Cardiac fibroblast (primary cell): ENCODE results near the gene PLAAT3.

Source experiments
- DNase-seq, 2 donors: peaks; one replicate each; pipeline versions ENCODE4 v3.0.0 to v3.0.0-alpha.2; 2010; ENCODE audit warnings: low read depth in 2 of 2
- H3K4me3 ChIP-seq, 2 donors: replicated peaks in 1 of 2; 1 replicate in 1 of 2; 2 replicates in 1 of 2; pipeline ENCODE4 v1.5.1; 2011; ENCODE audit warnings: low read depth in 2 of 2, low read length in 2 of 2, mild to moderate bottlenecking in 2 of 2, moderate library complexity in 1 of 2
- CTCF ChIP-seq: IDR thresholded peaks from one replicate; pipeline ENCODE4 v1.5.1; 2011; ENCODE audit warnings: low read depth, mild to moderate bottlenecking, low read length, inconsistent platforms

Gene PLAAT3

DNA sequence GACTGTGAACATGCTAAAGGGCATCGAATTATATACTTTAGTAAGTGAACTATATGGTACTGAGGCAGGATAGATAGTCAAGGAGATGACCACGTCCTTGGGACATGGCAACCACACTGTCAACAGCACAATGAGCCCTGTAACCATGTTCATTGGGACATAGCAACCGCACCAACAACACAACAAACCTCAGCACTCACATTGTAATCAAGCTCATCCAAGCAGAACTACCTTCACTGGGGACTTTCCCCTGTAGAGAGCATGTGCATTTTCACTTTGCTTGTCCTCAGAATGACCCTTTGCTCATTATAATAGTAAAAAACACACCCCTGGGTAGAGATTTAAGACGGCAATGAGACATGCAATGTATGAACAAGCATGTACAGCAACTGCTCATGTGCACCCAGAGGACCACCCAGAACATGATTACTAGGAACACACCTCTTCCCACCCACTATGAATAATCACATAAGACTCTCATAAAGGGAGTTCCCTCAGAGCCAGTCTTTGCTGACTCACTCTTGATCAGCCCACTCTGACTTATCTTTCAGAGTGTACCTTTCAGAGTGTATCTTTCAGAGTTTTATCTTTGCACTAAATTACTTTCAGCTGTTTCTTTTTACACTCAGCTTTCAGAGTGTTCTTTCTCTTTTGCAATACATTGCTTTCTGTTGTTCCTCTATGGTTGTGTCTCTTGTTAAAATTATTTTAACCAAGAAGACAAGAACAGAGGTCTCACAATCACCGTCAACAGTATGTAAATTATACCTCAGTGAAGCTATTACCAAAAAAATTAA lies 47.0 kb downstream of the PLAAT3 start:
- no peak overlapping the region for H3K4me3 ChIP-seq
- DNase-seq: peak; percentile 89 to 92
- TF ChIP-seq CTCF: no peak

DNA sequence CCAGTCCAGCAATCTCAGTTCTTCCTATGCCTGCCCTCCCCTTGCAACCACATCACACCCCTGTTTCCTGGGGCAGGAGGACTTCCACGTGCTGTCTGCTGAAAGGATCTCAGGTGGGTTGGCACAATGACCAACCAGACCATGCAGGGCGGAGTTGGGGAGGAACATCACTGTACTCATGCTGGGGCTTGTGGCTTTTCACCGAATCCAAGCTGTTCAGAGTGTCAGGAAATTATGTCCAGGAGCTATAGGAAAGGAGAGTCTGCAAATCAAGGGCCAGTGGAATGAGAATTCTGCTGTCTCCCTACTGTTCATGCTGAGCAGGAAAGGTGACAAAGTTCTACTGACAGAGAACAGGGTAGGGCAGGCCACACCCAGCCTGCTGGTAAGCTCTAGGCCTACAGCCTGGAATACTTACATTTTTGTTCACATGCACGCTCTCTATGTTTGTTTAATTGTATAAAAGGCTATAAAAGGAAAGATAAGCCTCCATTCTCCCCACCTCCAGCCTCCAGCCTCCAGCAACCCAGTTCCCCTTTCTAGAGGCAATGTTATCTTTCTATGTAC lies 49.4 kb downstream of the PLAAT3 start:
- DNase-seq: no peak
- no peak overlapping the region for H3K4me3 ChIP-seq
- TF ChIP-seq CTCF: no peak

- no peak overlapping the region for H3K4me3 ChIP-seq
- no peak for TF ChIP-seq CTCF
- no peak for DNase-seq
Observed at GRCh38 chr11:63564056-63564774, 50.0 kb downstream of the PLAAT3 start.

- no peak within 1 kb of the TSS for H3K4me3 ChIP-seq
- no peak for DNase-seq
- TF ChIP-seq CTCF: no peak
Observed at GRCh38 chr11:63563201-63564055, 50.8 kb downstream of the PLAAT3 start, which contains the start of gene PLAAT2. Gene PLAAT2 (minus strand): TSS chr11:63563379. CDS start chr11:63563324, 55 bp downstream.

GRCh38 chr11:63560506-63561180 lies 53.6 kb downstream of the PLAAT3 start:
- no peak for TF ChIP-seq CTCF
- peak in 1 of 2 donors; percentile 42 for DNase-seq

More at GRCh38 chr11:63560506-63561180, 53.6 kb downstream of the PLAAT3 start:
- H3K4me3 ChIP-seq: no peak overlapping the region
